OCI-M1 (cell line): Measurements from ENCODE around the gene CBFA2T2.

Experiments
- DNase-seq: peaks from one replicate; lab custom pipeline; 2025; lab: John Stamatoyannopoulos, UW

The CBFA2T2 gene

GRCh38 chr20:33667245-33667675 is 177.4 kb downstream of the CBFA2T2 start:
- no peak for DNase-seq

- DNase-seq, result peak; percentile 79
Measured at GRCh38 chr20:33667676-33668465, 178.0 kb downstream of the CBFA2T2 start.

- no peak for DNase-seq
Measured at GRCh38 chr20:33668466-33669155, 178.7 kb downstream of the CBFA2T2 start.

GRCh38 chr20:33669224-33669623 is 179.3 kb downstream of the CBFA2T2 start:
- DNase-seq, result no peak

GRCh38 chr20:33669873-33670640 is 180.2 kb downstream of the CBFA2T2 start:
- DNase-seq, result no peak

GRCh38 chr20:33670715-33671499 is 181.0 kb downstream of the CBFA2T2 start:
- DNase-seq, result no peak

- DNase-seq, result no peak
Measured at GRCh38 chr20:33671573-33672288, 181.8 kb downstream of the CBFA2T2 start.

GRCh38 chr20:33672426-33673113 is 182.7 kb downstream of the CBFA2T2 start:
- DNase-seq, result peak; percentile 11

GRCh38 chr20:33673114-33673409 is 183.2 kb downstream of the CBFA2T2 start:
- no peak for DNase-seq

GRCh38 chr20:33673410-33674293 is 183.8 kb downstream of the CBFA2T2 start:
- peak; percentile 28 for DNase-seq

GRCh38 chr20:33674294-33675135 is 184.6 kb downstream of the CBFA2T2 start, which contains the start of gene NECAB3:
Gene NECAB3, minus strand, starts transcription at chr20:33674428. Its CDS starts 76 bp downstream, at chr20:33674352.
- DNase-seq, result peak; percentile 88

GRCh38 chr20:33675136-33675959 is 185.5 kb downstream of the CBFA2T2 start:
- DNase-seq, result no peak

GRCh38 chr20:33676121-33676520 is 186.2 kb downstream of the CBFA2T2 start:
- DNase-seq, result no peak

- no peak for DNase-seq
Measured at GRCh38 chr20:33676652-33677645, 187.1 kb downstream of the CBFA2T2 start.

- no peak for DNase-seq
Measured at GRCh38 chr20:33677991-33678702, 188.3 kb downstream of the CBFA2T2 start.
